Pulmonary artery endothelial cell (primary cell): ENCODE results near the gene ABCA1. TPM values are rescaled to one million over a fixed set of nuclear protein-coding genes. Genes with fewer than 3 reads are reported as not detected.
"Not testable (repeated sequence)": the region's sequence is repeated elsewhere in the genome, so short reads cannot be mapped to it uniquely, and the experiment has no call there.

Source experiments
- DNase-seq: peaks from one replicate; pipeline ENCODE4 v3.0.0-alpha.2; 2011; ENCODE audit warnings: low read depth, low spot score
- total RNA-seq: library from RNA; depleted of rRNA; stranded (reverse); fragments of >200 nt; gene quantifications from 2 replicates; pipeline ENCODE4 v1.2.3, GENCODE V29; 2014

Gene ABCA1
- total RNA-seq, 1 donor from 2014 or later = 7.2 TPM

- DNase-seq = peak; percentile 81
These were observed 55.1 kb downstream of the ABCA1 start for GRCh38 chr9:104872656-104873488.

- no peak for DNase-seq
These were observed 55.9 kb downstream of the ABCA1 start for GRCh38 chr9:104871961-104872527.

DNA sequence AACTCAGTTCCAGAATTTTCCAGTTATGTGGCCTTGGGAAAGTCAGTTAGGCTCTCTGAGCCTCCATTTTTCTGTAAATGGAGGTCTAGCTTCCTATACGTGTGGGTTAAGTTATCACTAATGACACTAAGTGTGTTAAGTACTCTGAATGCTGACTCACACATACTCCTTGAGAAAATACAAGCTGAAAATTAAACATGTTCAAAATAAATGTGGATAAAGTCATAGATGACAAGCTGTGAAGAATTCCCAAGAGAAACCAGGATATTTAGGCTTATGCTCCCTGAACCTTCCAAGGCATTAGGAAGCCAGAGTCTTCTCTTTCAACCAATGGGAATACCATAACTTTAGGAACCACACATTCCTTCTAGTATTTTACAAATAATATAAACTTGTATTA is 58.1 kb downstream of the ABCA1 start:
- no peak for DNase-seq

DNA sequence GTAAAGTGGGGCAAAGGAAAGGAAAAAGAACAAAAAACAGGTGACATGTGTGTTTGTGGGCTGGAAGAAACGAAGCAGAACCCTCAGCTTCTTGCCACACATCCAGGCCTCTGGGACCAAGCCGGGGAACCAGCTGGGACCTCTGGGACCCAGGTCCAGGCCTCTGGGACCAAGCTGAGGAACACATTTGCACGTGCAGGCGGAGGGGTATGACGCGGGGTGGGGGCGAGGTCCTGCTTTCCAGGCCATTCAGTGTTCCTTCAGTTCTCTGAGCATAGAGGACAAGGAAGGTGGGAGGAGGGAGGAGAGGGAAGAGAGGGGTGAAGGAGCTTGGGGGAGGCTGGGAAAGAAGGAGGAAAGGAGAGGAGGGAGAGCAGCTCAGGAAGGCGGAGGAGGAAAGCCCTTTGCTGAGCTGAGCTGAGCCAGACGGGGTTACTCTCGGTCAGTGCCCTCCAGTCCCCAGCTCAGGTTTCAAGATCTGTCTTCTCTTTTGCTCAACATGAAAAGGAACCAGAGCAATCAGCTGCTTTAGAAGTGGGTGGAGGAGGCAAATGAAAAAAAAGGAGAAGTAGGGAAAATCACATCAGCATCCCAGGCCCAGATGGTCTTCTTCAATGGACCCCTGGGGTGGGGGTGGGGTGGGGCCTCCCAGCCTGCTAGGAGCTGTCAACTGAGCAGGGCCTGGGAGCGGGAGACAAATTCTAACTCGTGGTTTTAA is 59.1 kb downstream of the ABCA1 start:
- peak; percentile 53 for DNase-seq

- no peak for DNase-seq
These were observed 59.7 kb downstream of the ABCA1 start for GRCh38 chr9:104868303-104868686.

GRCh38 chr9:104866191-104866590 is 61.8 kb downstream of the ABCA1 start:
- no peak for DNase-seq

GRCh38 chr9:104864675-104865104 is 63.3 kb downstream of the ABCA1 start:
- DNase-seq = no peak

- DNase-seq = peak; percentile 39
These were observed 64.6 kb downstream of the ABCA1 start for GRCh38 chr9:104863180-104863883.

GRCh38 chr9:104861397-104861796 is 66.6 kb downstream of the ABCA1 start:
- DNase-seq = no peak

- no peak for DNase-seq
These were observed 67.7 kb downstream of the ABCA1 start for GRCh38 chr9:104860263-104860662.

- DNase-seq = no peak
These were observed 69.1 kb downstream of the ABCA1 start for GRCh38 chr9:104858846-104859245.

- DNase-seq = no peak
These were observed 69.7 kb downstream of the ABCA1 start for GRCh38 chr9:104858271-104858670.

GRCh38 chr9:104856413-104856941 is 71.5 kb downstream of the ABCA1 start:
- no peak for DNase-seq

GRCh38 chr9:104855807-104856206 is 72.1 kb downstream of the ABCA1 start:
- no peak for DNase-seq

- DNase-seq = not testable (repeated sequence)
These were observed 72.7 kb downstream of the ABCA1 start for GRCh38 chr9:104855258-104855657.

DNA sequence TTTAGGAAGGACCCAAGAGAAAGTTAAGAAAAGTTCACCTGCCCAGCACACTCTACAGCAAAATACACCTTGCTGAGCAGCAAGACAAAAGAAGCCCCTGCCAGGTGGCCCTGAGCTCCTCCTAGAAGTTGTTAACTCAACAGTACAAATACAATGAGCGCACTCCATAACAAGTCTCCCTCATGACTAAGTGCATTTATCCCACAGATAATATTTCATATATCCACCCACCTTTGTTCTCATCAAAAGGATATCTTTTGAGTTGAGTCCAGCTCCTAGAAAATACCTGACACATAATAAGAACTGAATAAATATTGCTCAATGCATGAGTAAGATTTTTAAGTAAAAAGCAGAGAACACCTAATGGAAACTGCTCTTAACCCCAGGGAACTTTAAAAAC is 73.3 kb downstream of the ABCA1 start:
- DNase-seq = no peak

DNA sequence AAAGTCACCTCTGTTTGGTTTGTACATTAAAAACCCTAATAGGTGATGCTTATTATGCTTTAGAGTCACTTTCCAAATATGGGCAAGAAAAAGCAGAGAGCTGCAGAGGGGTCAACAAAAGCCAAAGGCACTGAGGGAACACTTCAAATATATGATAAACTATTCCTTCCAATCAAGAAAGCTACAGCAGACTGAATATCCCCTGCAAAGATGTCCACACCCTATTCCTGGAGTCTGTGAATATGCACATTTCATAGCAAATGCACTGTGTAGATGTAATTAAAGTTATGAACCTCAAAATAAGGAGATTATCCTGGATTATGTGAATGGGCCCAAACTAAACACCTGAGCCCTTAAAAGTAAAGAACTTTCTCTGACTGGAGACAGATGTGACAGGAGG is 74.3 kb downstream of the ABCA1 start:
- no peak for DNase-seq

GRCh38 chr9:104853159-104853558 is 74.8 kb downstream of the ABCA1 start:
- DNase-seq = no peak

DNA sequence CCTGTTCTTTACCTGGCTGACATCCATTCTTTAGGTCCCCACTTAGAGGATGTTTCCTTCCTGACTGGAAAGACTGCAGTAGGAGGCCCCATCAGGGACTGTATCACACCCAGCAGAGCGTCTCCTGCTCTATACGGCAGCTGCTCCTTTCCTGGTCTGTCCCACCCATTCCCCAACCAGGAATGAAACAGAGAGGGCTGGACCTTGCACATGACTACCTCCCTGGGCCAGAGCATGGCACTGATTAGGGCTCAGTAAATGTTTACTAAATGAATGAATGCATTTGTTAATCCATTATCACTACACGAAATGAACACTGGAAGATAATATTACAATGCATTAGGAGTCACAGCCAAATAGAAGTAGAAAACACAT is 76.4 kb downstream of the ABCA1 start:
- no peak for DNase-seq

GRCh38 chr9:104850786-104851545 is 77.0 kb downstream of the ABCA1 start:
- no peak for DNase-seq

- DNase-seq = no peak
These were observed 78.9 kb downstream of the ABCA1 start for GRCh38 chr9:104849023-104849422.
